IMR-90 (cell line): Measurements from ENCODE around the gene FAF1. TPM values are rescaled to one million over a fixed set of nuclear protein-coding genes. Genes with fewer than 3 reads are reported as not detected.

Experiments
- ATAC-seq: fragments of 200-7000 bp; cut with Tn5 transposase; 2 replicates; pipeline ENCODE4 v1.9.1; 2020; ENCODE audit warnings: low read depth, mild to moderate bottlenecking, moderate library complexity
- BruUV-seq: library from RNA; stranded (reverse); fragments of 400-500 nt; replicated peaks from 2 replicates; lab custom pipeline; 2021; lab: Mats Ljungman, UMichigan
- CTCF ChIA-PET: fragments of 300-600 bp; formaldehyde crosslinking; extraction: SDS; loops from one replicate; lab custom pipeline; 2021; ENCODE audit warnings: antibody characterized with exemption; lab: Yijun Ruan, JAX
- POLR2A ChIA-PET: fragments of 300-600 bp; sonication (Branson Sonifier 250); formaldehyde crosslinking; loops from one replicate; lab custom pipeline; 2022; ENCODE audit warnings: antibody characterized with exemption; ENCODE audit not compliant: unreplicated experiment; lab: Charles Lee
- DNase-seq: peaks from one replicate; pipeline ENCODE4 v3.0.0; 2013
- H2AFZ ChIP-seq: replicated peaks from 2 replicates; pipeline ENCODE3; 2013; ENCODE audit warnings: low read length, mild to moderate bottlenecking; ENCODE audit not compliant: poor library complexity
- H2AK5ac ChIP-seq: 2 replicates; pipeline ENCODE4 v1.6.1; 2013; ENCODE audit warnings: low read depth, low read length, inconsistent platforms
- H2AK9ac ChIP-seq: replicated peaks from 2 replicates; pipeline ENCODE3; 2013; ENCODE audit warnings: mild to moderate bottlenecking, low read depth, low read length, moderate library complexity; ENCODE audit not compliant: poor library complexity
- H2BK120ac ChIP-seq: 2 replicates; pipeline ENCODE4 v1.6.1; 2013; ENCODE audit warnings: low read depth, low read length, inconsistent platforms
- H2BK15ac ChIP-seq: 3 replicates; pipeline ENCODE4 v1.6.1; 2013; ENCODE audit warnings: low read depth, low read length, inconsistent platforms
- H2BK20ac ChIP-seq: 2 replicates; pipeline ENCODE4 v1.6.1; 2013; ENCODE audit warnings: low read depth, mild to moderate bottlenecking, inconsistent platforms, low read length, moderate library complexity
- H2BK5ac ChIP-seq: 2 replicates; pipeline ENCODE4 v1.6.1; 2013; ENCODE audit warnings: mild to moderate bottlenecking, low read depth, low read length, inconsistent platforms; ENCODE audit not compliant: poor library complexity, severe bottlenecking
- H3K14ac ChIP-seq: replicated peaks from 2 replicates; pipeline ENCODE4 v1.6.1; 2013; ENCODE audit warnings: low read depth, low read length, inconsistent platforms
- H3K18ac ChIP-seq: 2 replicates; pipeline ENCODE4 v1.6.1; 2013; ENCODE audit warnings: low read depth, low read length, control low read depth
- H3K23ac ChIP-seq: 2 replicates; pipeline ENCODE4 v1.6.1; 2013; ENCODE audit warnings: low read depth, low read length, inconsistent platforms
- H3K27ac ChIP-seq: 2 replicates; pipeline ENCODE4 v1.5.1; 2013; ENCODE audit warnings: mild to moderate bottlenecking, control low read depth, low read length; ENCODE audit not compliant: insufficient read depth
- H3K27me3 ChIP-seq: 2 replicates; pipeline ENCODE4 v1.6.1; 2013; ENCODE audit warnings: low read length; ENCODE audit not compliant: control insufficient read depth, insufficient read depth
- H3K36me3 ChIP-seq: 2 replicates; pipeline ENCODE4 v1.6.1; 2013; ENCODE audit warnings: low read length, mixed read lengths; ENCODE audit not compliant: control insufficient read depth, insufficient read depth
- H3K4ac ChIP-seq: 2 replicates; pipeline ENCODE4 v1.6.1; 2013; ENCODE audit warnings: low read depth, low read length, inconsistent platforms
- H3K4me1 ChIP-seq: 2 replicates; pipeline ENCODE4 v1.6.1; 2013; ENCODE audit warnings: low read length, mixed read lengths; ENCODE audit not compliant: control insufficient read depth, insufficient read depth
- H3K4me2 ChIP-seq: 2 replicates; pipeline ENCODE4 v1.6.1; 2013; ENCODE audit warnings: low read depth, mild to moderate bottlenecking, control low read depth, low read length, moderate library complexity
- H3K4me3 ChIP-seq: 2 replicates; pipeline ENCODE4 v1.5.1; 2013; ENCODE audit warnings: low read depth, mild to moderate bottlenecking, control low read depth, low read length, moderate library complexity; ENCODE audit not compliant: insufficient read depth
- H3K56ac ChIP-seq: 2 replicates; pipeline ENCODE4 v1.6.1; 2013; ENCODE audit warnings: low read length, inconsistent platforms; ENCODE audit not compliant: insufficient read depth; ENCODE audit errors: extremely low read depth
- H3K79me1 ChIP-seq, 2 experiments: 2 replicates each; pipeline ENCODE4 v1.6.1; 2013; ENCODE audit warnings: low read length in 2 of 2, inconsistent platforms in 1 of 2, low read depth in 1 of 2
- H3K9ac ChIP-seq: 2 replicates; pipeline ENCODE4 v1.6.1; 2013; ENCODE audit warnings: low read depth, low read length, control low read depth
- H3K9me1 ChIP-seq: 2 replicates; pipeline ENCODE4 v1.6.1; 2013; ENCODE audit warnings: low read length, inconsistent platforms; ENCODE audit not compliant: insufficient read depth
- H3K9me3 ChIP-seq: 2 replicates; pipeline ENCODE4 v1.6.1; 2013; ENCODE audit warnings: low read length; ENCODE audit not compliant: control insufficient read depth, insufficient read depth
- H4K20me1 ChIP-seq: 2 replicates; pipeline ENCODE4 v1.6.1; 2013; ENCODE audit warnings: low read length, inconsistent platforms; ENCODE audit not compliant: insufficient read depth
- H4K5ac ChIP-seq: 2 replicates; pipeline ENCODE4 v1.6.1; 2013; ENCODE audit warnings: mild to moderate bottlenecking, low read depth, low read length, control low read depth
- H4K8ac ChIP-seq, 2 experiments: 2 replicates each; pipeline ENCODE4 v1.6.1; 2013; ENCODE audit warnings: low read depth in 2 of 2, low read length in 2 of 2, control low read depth in 1 of 2, inconsistent platforms in 1 of 2
- H4K91ac ChIP-seq: 2 replicates; pipeline ENCODE4 v1.6.1; 2013; ENCODE audit warnings: low read depth, low read length, inconsistent platforms; ENCODE audit not compliant: insufficient read depth
- BHLHE40 ChIP-seq: fragments of 150-350 bp; IDR thresholded peaks from 2 replicates; pipeline ENCODE4 v1.6.1; 2016; ENCODE audit warnings: mild to moderate bottlenecking, low read depth, low read length
- CEBPB ChIP-seq: IDR thresholded peaks from 2 replicates; pipeline ENCODE4 v1.6.1; 2012; ENCODE audit warnings: low read depth, low read length, improper control_type of control experiment
- CHD1 ChIP-seq: IDR thresholded peaks from 2 replicates; pipeline ENCODE4 v1.6.1; 2012; ENCODE audit warnings: low read depth, low read length, improper control_type of control experiment
- CTCF ChIP-seq: conservative IDR thresholded peaks from 2 replicates; pipeline ENCODE4 v1.5.1; 2012; ENCODE audit warnings: mild to moderate bottlenecking, low read depth, low read length, improper control_type of control experiment
- ELK1 ChIP-seq: fragments of 150-350 bp; IDR thresholded peaks from 2 replicates; pipeline ENCODE4 v1.6.1; 2016; ENCODE audit warnings: low read depth, mild to moderate bottlenecking, low read length, moderate library complexity, borderline replicate concordance
- FOS ChIP-seq: fragments of 150-350 bp; IDR thresholded peaks from 2 replicates; pipeline ENCODE4 v1.6.1; 2016; ENCODE audit warnings: low read depth, low read length
- MAFK ChIP-seq: IDR thresholded peaks from 2 replicates; pipeline ENCODE4 v1.6.1; 2012; ENCODE audit warnings: low read depth, low read length, improper control_type of control experiment
- MAZ ChIP-seq: IDR thresholded peaks from 2 replicates; pipeline ENCODE4 v1.6.1; 2012; ENCODE audit warnings: low read depth, mild to moderate bottlenecking, low read length, improper control_type of control experiment, moderate library complexity, borderline replicate concordance
- MXI1 ChIP-seq: IDR thresholded peaks from 2 replicates; pipeline ENCODE4 v1.6.1; 2012; ENCODE audit warnings: low read depth, mild to moderate bottlenecking, low read length, moderate library complexity, borderline replicate concordance
- NFE2L2 ChIP-seq: fragments of 150-350 bp; IDR thresholded peaks from 2 replicates; pipeline ENCODE4 v1.6.1; 2016; ENCODE audit warnings: low read depth, mild to moderate bottlenecking, low read length
- POLR2A ChIP-seq: IDR thresholded peaks from 2 replicates; pipeline ENCODE4 v1.6.1; 2012; ENCODE audit warnings: mild to moderate bottlenecking, low read depth, low read length
- RAD21 ChIP-seq: IDR thresholded peaks from 2 replicates; pipeline ENCODE4 v1.6.1; 2012; ENCODE audit warnings: low read length, improper control_type of control experiment
- RCOR1 ChIP-seq: IDR thresholded peaks from 2 replicates; pipeline ENCODE4 v1.6.1; 2012; ENCODE audit warnings: mild to moderate bottlenecking, low read length, improper control_type of control experiment; ENCODE audit not compliant: insufficient replicate concordance
- RFX5 ChIP-seq: IDR thresholded peaks from 2 replicates; pipeline ENCODE4 v1.8.0; 2012; ENCODE audit warnings: low read depth, mild to moderate bottlenecking, low read length, moderate library complexity
- SMC3 ChIP-seq: fragments of 150-350 bp; IDR thresholded peaks from 2 replicates; pipeline ENCODE4 v1.6.1; 2016; ENCODE audit warnings: low read depth, mild to moderate bottlenecking, antibody characterized with exemption, low read length, moderate library complexity
- USF2 ChIP-seq: fragments of 150-350 bp; IDR thresholded peaks from 2 replicates; pipeline ENCODE4 v1.6.1; 2017; ENCODE audit warnings: mild to moderate bottlenecking, antibody characterized with exemption, low read length, low read depth
- WGBS, 2 experiments: methylation state at CpG; one replicate each; pipeline versions ENCODE4 v1.1.5 to v1.1.7; 2013; ENCODE audit warnings: missing lambda C conversion rate in 2 of 2; ENCODE audit not compliant: insufficient read length in 1 of 2; ENCODE audit errors: extremely low coverage in 2 of 2; 5-methylcytosine and 5-hydroxymethylcytosine counted together
- dilution Hi-C: fragments of 300-500 bp; cut with HindIII; formaldehyde crosslinking; loops from one replicate; pipeline ENCODE4 v1.14.3; 2018; ENCODE audit warnings: low sequenced_read_pairs; ENCODE audit not compliant: unreplicated experiment
- in situ Hi-C: fragments of 300-500 bp; cut with MboI; formaldehyde crosslinking; loops from 3 replicates; pipeline ENCODE4 v1.14.3; 2019; ENCODE audit warnings: low sequenced_read_pairs, inconsistent platforms, mixed read lengths
- intact Hi-C: fragments of 100-400 bp; cut with micrococcal nuclease; formaldehyde crosslinking; loops from 2 replicates; pipeline ENCODE4 v1.10.0; 2022
- polyA plus RNA-seq, 3 experiments: library from polyadenylated mRNA; depleted of rRNA; stranded (reverse); fragments of >200 nt; gene quantifications; 2 replicates each; pipeline ENCODE4 v1.2.3, GENCODE V29; 2012; ENCODE audit warnings: low replicate concordance in 1 of 3
- total RNA-seq: library from RNA; depleted of rRNA; stranded (reverse); fragments of >200 nt; gene quantifications from 2 replicates; pipeline ENCODE4 v1.2.3, GENCODE V29; 2012

FAF1 gene
- total and polyA plus RNA-seq, 2 of the 4 experiments (the other 2 are of a cell fraction), result 18.8 to 72.9 TPM

GRCh38 chr1:50893466-50893865 is 66.6 kb downstream of the FAF1 start:
- no peak overlapping the region for H3K4me2 ChIP-seq
- no peak overlapping the region for H2BK120ac ChIP-seq
- no peaks in the 10 kb centered on the region for H3K27me3 ChIP-seq
- no peak overlapping the region for H3K23ac ChIP-seq
- ATAC-seq, result no peak
- no peaks in the 10 kb centered on the region for H3K36me3 ChIP-seq
- no peak overlapping the region for H3K9ac ChIP-seq
- H3K9me1 ChIP-seq, result peaks cover 5% of the 10 kb centered on the region; the same call in 1 of the 2 replicates
- H3K9me3 ChIP-seq, result no peaks in the 10 kb centered on the region
- H3K4ac ChIP-seq, result no peak overlapping the region
- ChIA-PET CTCF (no interaction called here), POLR2A (no interaction called here)
- H2BK20ac ChIP-seq, result no peak overlapping the region
- in situ Hi-C loops, result no loop called here
- H3K56ac ChIP-seq, result no peak overlapping the region
- 100% methylated on average over 1 of the region's 1 CpG; no CpG with 5 or more reads in 1 of the 2 experiments for WGBS, 2 experiments
- intact Hi-C loops, result no loop called here
- H2AK5ac ChIP-seq, result no peak overlapping the region
- no peak overlapping the region for H2BK15ac ChIP-seq
- H2BK5ac ChIP-seq, result no peak overlapping the region
- DNase-seq, result no peak
- H4K8ac ChIP-seq, result no peak overlapping the region
- no peak overlapping the region for H3K27ac ChIP-seq
- TF ChIP-seq MAFK, result no peak
- TF ChIP-seq RAD21, result no peak
- no peak for TF ChIP-seq CEBPB
- no peak for TF ChIP-seq MXI1
- TF ChIP-seq CTCF, result no peak
- TF ChIP-seq RCOR1, result no peak
- TF ChIP-seq NFE2L2, result no peak
- no peak for TF ChIP-seq FOS
- TF ChIP-seq SMC3, result no peak
- TF ChIP-seq BHLHE40, result no peak
- TF ChIP-seq POLR2A, result no peak
- TF ChIP-seq MAZ, result no peak
- TF ChIP-seq ELK1, result no peak
- TF ChIP-seq CHD1, result no peak
- TF ChIP-seq USF2, result no peak
- TF ChIP-seq RFX5, result no peak
- H3K79me1 ChIP-seq, result peaks cover 20 to 23% of the 10 kb centered on the region in 2 experiments; a peak in 3 of 4 replicates
- no TSS peak for BruUV-seq
- no peak overlapping the region for H3K18ac ChIP-seq
- no peaks in the 10 kb centered on the region for H3K4me1 ChIP-seq
- no peak overlapping the region for H4K91ac ChIP-seq
- H2AFZ ChIP-seq, result no peak overlapping the region
- H3K4me3 ChIP-seq, result no peak overlapping the region
- no peak overlapping the region for H2AK9ac ChIP-seq
- H4K20me1 ChIP-seq, result no peaks in the 10 kb centered on the region
- no peak overlapping the region for H4K5ac ChIP-seq
- no peak overlapping the region for H3K14ac ChIP-seq
- dilution Hi-C loops, result no loop called here
